HUDEP-2 (cell line): ENCODE measurements around the gene PROK2.

Source experiments
- DNase-seq, 76 experiments: peaks; one replicate each; lab custom pipeline; 2025; ENCODE audit not compliant: unreplicated experiment in 76 of 76; lab: John Stamatoyannopoulos, UW

The PROK2 gene

GRCh38 chr3:71751602-71752001 lies 33.3 kb downstream of the PROK2 start:
- no peak for DNase-seq

DNA sequence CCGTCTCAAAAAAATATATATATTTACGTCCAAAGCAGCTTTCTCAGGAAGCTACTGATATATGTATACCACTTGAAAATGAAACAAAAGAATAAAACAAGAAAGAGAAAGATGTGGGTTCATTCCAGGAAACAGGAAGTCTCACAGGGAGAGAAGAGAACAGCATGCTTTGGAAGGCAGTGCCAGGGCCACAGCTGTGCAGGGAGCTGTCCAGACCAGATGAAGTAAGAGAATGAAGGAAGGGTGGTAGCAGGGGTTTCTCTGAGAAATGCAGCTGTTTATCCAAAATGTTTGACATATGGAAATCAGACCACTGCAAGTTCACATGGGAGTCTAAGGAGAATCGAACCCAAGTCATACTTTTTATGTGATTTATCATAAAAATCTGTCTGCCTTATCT lies 40.2 kb downstream of the PROK2 start:
- no peak for DNase-seq

DNA sequence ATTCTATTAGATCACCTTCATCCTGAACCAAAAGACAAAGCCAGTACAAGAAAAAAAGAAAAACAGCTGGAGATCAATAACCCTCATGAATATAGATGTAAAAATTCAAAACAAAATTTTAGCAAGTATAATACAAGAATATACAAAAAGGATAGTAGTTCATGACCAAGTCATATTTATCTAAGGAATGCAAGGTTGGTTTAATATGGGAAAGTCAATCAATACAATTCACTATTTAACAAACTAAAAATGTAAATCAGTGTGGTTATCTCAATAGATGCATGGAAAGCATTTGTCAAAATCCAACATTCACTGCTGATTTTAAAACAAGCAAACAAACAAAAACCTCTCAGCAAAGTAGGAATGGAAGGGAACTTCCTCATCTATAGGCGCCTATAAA lies 42.3 kb downstream of the PROK2 start:
- no peak for DNase-seq

DNA sequence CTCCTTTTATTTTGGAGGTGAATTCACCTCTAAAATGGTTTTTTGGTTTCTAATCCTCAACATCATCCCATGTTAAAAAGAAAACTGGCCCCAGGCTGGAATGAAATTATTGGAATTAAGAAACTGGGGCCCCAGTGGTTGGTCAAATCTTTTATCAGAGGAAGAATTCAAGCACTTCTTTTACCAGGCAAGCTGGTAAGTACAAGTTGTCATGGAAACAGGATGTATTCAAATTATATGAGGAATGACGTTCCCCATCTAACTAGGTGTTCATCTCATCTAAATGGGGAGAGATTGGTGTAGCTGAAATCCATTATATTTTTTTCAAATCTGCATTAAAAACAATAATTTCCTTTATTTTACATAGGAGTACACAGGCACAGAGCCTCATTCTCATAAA lies 50.1 kb downstream of the PROK2 start:
- no peak for DNase-seq

GRCh38 chr3:71733319-71733718 lies 51.6 kb downstream of the PROK2 start:
- no peak for DNase-seq

DNA sequence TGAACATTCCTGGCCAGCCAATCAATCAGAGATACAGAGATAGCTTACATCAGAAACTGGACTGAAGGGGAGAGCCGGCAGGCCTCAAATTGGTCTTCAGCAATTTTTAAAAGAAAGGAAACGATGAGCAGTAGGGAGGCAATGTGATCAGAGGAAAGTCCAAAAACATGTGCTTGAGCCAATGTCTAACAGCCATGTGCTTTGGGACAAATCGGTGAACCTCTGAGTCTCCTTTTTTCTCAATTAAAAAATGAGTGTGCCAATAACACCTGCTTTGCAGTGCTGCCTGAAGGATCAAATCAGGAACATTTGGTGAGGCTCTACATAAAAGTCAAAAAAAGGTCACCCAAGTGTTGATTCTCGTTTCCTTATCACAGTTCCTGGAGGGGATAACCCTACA lies 52.3 kb downstream of the PROK2 start:
- no peak for DNase-seq

DNA sequence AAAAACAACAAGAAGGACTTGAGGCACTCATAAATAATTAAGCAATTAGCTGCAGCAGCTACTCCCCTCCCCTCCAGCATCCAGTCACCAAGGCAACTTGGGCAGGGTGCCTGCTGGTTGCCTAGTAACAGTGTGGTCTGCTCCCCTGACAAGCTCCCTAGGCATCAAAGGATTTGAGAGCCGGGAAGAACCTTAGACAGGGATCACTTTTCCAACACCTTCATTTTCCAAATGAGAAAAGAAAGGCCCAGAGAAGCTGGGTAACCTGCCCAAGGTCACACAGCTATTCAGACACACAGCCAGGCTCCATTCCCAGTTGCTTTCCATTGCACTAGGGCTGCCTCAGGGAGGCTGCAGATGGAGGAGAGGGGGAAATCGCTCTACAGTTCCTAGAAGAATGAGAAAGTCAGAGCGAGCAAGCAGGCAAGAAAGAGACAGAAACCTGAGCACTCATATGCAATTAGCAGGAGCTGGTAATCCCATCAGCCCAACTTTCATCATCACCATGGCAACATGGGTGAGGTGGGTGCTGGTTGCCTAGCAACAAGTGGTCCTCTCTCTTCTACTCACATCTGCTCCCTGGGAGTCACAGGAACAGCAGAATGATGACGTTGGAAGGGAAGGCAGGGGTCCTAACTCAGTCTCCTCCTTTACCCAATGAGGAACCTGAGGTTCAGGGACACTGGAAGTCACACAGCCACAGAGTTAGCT lies 56.2 kb downstream of the PROK2 start:
- peak in 2 of 76 experiments; percentile 3 for DNase-seq

DNA sequence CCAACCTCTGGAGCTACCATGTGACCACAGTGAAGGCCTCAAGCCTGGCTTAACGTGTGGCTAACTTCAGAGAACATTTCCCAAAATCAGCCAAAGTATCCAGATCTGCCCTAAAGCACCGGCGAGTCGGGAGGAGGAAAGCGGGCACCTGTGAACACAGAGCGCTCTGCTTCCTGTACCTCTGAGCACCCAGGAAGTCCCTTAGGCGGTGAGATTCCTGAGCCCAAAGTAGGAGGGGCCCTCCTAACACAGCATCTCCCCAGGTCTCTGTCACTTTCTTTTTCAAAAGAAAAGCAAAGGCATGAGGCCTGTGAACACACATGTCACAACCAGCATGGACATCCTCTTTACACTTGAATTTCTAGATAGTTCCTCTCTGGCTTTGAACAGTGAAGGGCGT lies 58.8 kb downstream of the PROK2 start:
- DNase-seq, result no peak

DNA sequence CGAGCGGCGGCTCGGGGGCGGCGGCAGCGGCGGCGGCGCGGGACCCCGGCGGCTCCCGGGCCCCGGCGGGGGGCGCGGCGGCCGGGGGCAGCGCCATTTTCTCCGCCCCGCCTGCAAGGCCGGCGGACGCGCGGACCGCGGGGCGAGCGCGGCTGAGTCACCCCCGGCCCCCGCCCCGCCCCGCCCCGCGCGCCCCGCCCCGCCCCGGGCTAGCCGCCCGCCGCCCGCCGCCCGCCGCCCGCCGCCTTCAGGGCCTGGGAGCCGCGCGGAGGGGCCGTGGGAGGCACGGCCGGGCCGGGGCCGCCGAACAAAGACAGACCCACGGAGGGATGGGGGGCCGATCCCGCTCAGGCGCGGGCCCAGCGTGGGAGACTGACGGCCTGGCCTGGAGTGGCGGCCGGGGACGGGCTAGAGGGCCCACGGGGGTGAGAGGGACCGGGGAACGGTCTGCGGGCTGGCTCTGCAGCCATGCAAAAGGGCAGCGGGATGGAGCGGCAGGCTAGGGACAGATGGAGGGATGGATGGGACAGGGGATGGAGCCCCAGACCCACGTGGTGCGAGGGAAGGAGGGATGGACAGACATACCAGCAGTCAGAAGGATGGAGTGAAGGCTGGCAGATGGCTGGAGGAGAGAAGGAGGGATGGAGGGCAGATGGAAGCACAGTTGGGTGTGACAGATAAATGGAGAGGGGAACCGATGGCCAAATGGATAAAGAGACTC lies 59.5 kb downstream of the PROK2 start, which contains the start of gene EIF4E3:
EIF4E3 (minus strand) TSS at position 132 of the 721 bp plus-strand sequence; CDS start at position 97, 35 bp downstream.
- DNase-seq, result peak in 4 of 76 experiments; percentile 1 to 11 (median 7)

DNA sequence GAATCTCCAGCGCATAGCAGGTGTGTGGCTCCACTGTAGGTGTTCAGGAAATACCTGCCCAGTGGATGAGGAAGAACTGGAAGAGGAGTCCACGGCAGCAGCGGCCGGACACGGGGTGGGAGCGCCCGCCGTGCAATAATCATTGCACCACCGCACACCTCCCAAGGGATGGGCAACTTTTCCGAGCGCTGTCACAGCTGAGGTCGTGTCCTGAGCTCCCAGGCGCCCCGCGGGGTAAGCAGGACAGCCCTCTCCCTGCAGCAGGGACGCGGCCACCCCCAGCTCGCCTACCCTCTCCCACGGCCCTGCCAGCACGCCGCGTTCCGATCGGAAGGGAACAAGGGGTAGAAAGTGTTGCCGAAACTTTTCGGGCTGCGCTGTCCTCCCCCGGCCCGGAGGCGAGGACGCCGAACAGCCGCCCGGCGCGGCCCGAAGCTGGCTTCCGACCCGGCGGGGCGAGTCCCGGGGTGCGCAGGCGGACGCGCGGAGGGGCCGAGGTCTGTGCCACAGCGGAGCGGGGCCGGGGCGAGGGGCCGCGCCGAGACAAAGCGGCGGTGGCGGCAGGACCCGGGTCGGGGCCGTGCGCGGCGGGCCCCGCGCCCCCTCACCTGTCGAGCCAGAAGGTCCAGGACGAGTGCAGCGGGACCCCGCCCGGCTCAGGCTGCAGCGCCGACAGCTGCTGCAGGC lies 60.2 kb downstream of the PROK2 start:
- DNase-seq, result peak in 1 of 76 experiments; percentile 1

DNA sequence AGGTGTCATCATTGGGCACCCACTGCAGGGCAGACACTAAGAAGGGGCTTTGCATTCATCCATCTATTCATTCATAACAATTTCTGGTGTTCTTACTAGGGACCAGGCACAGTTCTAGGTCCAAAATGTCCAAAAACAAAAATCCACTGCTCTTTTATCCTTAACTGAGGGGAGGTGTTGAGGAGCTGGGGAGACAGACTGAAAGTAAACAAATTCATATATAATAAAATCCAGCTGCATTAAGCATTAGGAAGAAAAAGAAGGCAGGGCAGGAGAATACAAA lies 60.8 kb downstream of the PROK2 start:
- DNase-seq, result no peak

DNA sequence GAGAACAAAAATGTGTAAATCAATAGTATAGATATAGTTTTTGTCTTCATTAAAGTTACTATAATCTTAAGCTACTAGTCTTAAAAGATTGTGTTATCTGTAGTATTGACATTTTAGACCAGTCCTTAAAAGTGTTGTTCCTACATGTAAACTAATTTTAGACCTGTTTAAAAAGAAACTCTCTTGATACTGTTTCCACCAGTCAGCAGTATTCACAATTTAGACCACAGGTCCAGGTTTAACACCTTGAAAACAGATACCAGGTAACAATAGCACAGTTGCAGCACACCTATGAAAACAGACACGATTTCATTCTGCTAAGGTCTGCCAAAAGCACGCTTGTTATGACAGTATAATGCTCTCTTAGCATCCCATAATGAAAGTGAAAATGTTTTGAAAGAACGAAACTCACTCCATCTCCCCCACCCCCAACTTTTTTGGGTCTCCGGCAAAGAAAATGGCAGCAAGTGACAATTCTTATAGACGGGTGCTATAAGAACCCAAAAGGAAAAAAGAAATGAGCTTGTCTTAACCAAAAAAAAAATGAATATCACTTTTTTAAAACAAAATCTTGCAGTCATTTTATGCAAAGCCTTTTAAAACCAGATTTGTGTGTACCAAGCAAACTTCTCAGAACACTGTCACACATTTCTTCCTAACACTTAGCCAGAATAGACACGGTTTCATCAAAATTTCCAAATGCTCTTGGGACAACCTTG lies 61.3 kb downstream of the PROK2 start:
- DNase-seq, result no peak

GRCh38 chr3:71722693-71723092 lies 62.3 kb downstream of the PROK2 start:
- no peak for DNase-seq
